Astrocyte of the hippocampus (primary cell): ENCODE results near the gene RBM44.

Experiments used
- DNase-seq: peaks from one replicate; pipeline ENCODE4 v3.0.0; 2011; ENCODE audit warnings: low read depth, low spot score

Gene RBM44

GRCh38 chr2:237885111-237885930, 86.7 kb downstream of the RBM44 start:
- no peak for DNase-seq

- DNase-seq = no peak
Observed at GRCh38 chr2:237885931-237886684, 87.5 kb downstream of the RBM44 start.

- DNase-seq = no peak
Observed at GRCh38 chr2:237886685-237887481, 88.3 kb downstream of the RBM44 start.

- DNase-seq = peak; percentile 45
Observed at GRCh38 chr2:237888389-237888788, 89.8 kb downstream of the RBM44 start.

- DNase-seq = no peak
Observed at GRCh38 chr2:237889016-237889415, 90.4 kb downstream of the RBM44 start.

- DNase-seq = no peak
Observed at GRCh38 chr2:237889811-237890210, 91.2 kb downstream of the RBM44 start.
